HG03097 (cell line): ENCODE results near the gene MALRD1.

Experiments
- ATAC-seq: cut with Tn5 transposase; IDR thresholded peaks from one replicate; pipeline ENCODE4 v1.9.1; 2021; ENCODE audit not compliant: unreplicated experiment, low FRiP score

Gene MALRD1

DNA sequence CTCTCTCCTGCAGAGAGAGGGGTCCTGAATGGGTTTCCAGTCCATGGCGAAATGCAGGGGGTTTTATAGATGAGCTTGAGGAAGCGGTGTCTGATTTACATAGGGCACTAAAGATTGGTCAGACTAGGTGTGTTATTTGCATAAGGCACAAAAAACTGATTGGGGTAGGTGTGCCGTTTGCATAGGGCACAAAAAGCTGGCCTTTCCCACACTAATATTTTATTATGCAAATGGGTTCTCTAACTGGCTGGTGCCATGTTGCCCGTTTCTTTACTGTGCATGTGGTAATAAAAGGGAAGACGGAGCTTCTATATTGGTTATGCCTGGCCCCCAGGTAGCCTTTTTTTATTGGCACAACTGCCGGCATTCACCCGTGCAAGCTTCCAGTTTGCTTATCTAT lies 50.2 kb downstream of the MALRD1 start:
- ATAC-seq = no peak

DNA sequence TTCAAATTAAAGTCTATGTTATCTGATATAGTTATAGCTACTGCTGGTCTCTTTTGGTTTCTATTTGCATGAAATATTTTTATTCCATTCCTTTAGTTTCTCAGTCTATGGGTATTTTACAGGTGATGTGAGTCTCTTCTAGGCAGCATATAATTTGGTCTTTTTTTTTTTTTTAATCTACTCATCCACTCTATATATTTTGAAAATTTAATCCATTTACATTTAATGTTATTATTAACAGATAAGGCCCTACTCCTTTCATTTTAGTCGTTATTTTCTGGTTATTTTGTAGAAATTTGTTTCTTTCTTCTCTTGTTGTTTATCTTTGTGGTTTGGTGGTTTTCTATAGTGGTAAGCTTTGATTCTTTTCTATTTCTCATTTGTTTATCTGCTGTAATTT lies 58.8 kb downstream of the MALRD1 start:
- ATAC-seq = no peak

DNA sequence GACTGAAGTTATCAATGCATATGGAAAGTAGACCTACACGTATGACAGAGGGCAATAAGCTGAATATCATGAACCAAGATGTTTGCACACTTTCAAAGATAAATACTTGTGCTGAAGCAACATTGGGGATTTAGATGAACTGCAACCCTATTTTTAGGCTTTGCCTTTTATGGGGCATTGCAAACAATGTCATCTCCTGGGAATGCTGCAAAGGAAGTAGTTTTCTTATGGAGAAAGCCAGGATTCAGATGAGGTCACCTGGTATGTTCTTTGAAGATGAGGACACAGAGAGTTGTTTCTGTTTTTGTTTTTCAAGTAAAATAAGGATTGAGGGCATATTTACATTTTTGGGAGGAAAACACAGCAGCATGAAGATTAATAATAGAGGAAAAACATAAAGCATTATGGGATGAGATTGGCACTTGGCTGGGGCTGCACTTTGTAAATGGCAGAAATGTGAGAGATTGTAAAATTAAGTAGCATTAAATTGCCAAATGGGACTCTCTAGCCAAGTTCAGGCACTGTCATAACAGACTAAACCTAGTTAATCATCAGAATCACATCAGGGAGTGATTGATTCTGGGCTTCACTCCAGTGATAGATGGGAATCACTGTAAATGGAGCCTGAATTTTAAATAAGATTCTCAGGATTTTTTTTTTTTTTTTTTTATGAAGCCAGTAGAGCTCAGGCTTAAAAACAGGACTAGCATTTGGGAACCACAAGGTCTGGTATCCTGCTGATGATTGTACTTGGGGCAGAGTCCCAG lies 63.1 kb downstream of the MALRD1 start:
- no peak for ATAC-seq

DNA sequence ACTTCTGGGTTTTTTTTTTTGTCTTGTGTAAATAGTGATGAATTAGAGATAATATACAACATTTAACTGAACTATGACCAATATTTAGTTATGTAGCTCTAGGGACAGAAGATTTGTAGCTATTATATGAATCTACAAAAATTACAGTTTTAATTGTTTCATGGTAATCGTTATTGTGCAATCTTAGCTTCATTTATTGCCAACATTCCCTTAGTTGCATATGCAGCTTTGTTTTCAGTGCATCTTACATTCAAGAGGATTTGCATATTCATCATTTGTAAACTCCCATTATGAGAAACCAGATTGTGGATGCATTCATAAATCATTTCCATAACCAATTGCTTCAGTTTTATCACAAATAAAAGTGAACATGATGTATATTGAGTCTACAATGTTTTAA lies 68.8 kb downstream of the MALRD1 start:
- ATAC-seq = no peak

DNA sequence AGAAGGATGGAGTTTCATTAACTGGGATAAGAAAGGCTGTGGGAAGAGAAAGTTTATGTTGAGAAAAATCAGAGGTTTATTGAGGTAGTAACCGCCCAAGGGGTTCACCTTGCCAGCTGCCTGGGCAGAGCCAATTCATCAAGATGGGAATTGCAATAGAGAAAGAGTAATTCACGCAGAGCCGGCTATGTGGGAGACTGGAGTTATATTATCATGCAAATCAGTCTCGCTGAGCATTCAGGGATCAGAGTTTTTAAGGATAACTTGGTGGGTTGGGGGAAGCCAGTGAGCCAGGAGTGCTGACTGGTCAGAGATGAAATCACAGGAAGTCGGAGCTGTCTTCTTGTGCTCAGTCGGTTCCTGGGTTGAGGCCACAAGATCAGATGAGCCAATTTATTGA lies 70.6 kb downstream of the MALRD1 start:
- no peak for ATAC-seq

DNA sequence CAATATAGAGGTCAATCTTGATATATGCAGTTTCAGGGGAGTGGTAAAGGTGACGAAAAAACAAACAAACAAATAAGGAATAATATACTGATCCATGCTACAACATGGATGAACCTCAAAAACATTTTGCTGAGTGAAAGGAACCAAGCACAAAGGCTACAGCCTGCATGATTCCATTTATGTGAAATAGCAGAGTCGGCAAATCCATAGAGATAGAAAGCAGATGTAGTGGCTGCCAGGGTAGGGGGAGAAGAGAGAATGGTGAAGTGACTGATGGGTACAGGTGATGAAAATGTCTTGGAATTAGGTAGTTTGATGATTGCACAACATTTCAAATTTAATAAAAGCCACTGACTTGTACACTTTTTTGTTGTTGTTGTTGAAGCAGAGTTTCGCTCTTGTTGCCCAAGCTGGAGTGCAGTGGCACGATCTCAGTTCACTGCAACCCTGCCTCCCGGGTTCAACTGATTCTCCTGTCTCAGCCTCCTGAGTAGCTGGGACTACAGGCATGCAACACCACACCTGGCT lies 71.8 kb downstream of the MALRD1 start:
- ATAC-seq = no peak

DNA sequence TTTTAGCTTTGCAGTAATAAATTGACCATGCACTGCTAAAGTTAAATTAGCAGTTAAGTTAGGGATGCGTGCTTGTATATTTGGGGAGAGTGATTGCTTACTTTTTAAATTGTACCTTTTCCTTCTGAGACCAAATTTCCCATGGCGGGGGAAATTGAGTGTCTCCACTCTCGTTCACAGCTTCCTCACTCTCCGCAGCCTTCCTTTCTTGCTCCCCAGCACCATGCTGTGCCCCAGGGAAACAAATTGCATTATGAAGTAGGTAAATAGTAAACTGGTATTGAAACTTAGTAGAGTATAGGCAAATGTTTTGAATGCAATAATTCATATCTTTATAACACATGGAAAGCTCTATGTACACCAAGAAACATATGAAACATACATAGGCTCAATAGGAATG lies 85.4 kb downstream of the MALRD1 start:
- no peak for ATAC-seq

DNA sequence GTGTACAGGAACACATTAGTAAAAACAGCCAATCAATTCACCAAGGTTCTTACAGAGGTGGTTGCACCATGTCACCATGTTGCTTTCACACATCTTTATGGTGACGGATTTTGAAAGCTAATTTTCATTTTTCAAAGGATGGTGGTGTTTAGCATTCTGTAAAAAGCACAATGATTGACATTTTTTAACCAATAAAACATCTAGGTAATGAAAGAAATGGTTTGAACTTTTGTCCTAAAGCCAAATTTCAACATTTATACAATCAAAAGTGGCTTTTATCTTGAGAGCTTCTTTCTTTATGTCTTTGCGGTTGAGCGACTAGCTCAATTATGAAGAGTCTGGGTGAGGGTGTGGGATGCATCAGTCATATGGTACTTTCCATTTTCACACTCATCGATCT lies 94.4 kb downstream of the MALRD1 start:
- no peak for ATAC-seq

DNA sequence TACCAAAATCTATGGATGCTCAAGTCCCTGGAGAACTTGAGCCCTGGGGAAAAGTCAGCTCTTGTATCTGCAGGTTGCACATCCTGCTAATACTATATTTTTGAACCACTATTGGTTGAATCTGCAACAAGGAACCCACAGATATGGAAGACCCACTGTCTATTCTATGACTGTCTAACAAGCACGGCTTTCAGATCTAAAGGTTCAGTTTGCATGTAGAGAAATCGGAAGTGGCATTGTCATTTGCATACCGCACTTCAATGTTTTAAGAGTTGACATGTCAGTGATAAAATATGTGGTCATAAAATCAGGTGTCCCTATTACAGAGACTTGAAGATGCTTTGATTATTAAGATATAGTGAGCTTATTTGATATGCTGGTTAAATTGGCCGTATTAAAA lies 95.6 kb downstream of the MALRD1 start:
- no peak for ATAC-seq

DNA sequence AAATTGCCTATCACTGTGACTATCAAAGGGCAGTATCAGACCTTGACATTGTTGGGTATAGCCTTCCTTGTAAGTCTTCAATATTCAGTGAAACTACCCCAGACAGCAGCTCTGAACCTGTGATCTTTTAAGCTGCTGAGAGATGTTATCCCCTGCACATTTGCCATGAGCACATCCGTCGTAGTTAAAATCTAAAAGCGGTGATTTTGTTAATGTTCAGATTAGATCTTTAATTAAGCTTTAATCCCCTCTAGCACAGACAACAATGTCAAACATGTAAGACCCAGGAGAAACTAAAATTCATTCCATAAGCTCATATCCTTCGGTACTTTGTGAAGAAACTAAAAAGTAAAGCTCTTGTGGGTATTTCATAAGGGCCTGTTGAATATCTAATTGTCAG lies 105.8 kb downstream of the MALRD1 start:
- no peak for ATAC-seq

DNA sequence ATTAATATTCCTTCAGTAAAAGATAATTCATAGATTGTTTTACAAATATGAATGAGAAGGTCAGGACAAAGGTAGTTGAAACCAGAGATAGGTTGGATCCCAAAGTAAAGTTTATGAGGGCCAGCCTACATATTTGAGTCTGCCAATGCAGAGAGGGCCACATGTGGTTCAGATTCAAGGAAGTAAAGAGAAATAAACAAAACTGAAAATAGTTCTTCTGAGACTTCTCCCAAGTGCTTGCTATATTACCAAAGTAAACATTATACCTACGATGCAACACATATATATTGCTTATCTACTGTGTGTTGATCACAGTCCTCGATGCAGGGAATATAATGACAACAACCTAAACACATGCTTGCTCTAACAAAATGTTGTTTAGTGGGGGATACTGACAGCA lies 109.8 kb downstream of the MALRD1 start:
- ATAC-seq = no peak

DNA sequence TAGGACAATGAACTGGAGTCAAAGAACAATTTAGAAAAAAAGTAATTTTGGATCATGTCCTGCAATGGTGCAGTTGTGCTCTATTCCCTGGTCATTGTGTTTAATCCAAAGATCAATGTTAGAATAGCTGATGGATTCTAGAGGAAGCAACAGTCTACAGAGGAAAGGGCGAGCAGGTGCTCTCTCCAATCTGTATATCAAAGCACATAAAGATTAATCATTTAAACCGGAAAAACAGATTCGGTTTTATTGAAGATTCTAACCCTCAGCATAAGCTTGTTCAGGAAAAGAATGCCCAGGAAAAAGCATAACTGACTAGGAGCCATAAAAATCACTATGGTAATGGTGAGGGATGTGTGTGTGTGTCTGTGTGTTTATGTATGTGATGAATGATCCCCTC lies 110.3 kb downstream of the MALRD1 start:
- ATAC-seq = no peak

DNA sequence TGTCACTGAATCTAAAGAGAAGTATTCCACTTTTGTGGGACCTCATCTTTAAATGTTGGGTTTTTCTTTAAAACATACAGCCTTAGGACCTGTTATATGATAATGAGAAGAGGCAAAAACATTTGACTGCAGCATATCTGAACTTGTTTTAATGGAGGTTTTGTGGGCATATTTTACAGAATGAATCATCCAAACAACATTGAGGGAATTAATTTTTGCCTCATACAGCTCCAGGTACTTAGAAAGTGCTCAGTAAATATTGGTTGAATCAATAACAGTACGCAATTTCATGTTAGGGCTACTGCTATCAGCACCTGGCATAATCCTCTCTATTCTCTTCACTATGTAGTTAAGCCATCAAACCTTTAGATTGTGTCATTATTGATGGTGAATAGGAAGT lies 115.9 kb downstream of the MALRD1 start:
- no peak for ATAC-seq

DNA sequence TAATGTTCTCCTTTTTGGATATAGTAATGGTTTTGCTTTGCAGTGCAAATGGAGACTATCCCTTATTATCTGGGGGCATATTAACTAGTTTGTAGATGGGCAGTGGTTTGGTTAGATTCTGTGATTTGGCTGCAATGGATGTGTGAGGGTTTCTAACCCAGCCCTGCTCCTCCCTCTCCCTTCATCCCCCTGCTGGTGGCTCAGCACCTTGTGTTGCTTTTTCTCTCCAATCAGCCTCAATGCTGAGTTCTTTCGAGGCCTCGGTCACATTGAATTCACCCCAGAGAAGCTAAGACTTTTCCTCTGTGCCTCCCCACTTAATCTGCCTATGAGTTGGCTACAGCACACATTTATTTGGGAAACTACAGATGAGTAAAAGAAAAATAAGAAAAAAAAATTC lies 120.0 kb downstream of the MALRD1 start:
- ATAC-seq = no peak

DNA sequence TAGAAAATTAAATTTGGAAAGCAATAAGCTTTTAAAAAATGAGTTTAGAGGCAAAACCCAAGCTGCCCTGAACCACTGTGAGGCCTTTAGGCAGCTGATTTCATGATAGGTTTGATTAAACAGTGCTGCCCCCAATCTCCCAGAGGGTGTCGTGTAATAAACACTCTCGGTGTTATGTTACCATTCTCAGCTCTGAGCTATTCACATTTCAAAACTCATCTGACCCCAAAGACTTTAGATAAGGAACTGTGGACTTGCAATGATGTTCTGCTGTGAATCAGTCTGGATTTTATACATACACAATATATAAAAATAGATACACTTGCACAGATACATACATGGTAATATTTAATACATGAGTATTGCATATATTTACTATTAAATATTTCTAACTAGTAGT lies 120.4 kb downstream of the MALRD1 start:
- no peak for ATAC-seq

DNA sequence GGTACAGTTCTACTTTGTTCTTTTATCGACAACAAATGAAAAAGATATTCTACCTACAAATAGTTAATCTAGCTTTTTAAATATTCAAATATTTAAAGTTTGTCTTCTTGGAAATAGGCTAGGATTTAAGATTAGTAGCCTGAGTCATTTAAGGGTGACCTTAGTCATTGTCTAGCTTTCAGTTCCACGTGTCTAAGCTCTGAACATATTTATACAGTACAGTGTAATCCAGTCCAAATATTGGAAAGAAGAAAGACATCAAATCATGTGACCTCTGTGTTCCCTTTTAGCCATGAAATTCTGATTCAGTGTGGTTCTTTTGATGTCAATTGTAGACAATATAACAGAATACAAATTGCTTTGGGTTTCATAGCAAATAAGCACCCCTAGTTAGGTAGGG lies 121.1 kb downstream of the MALRD1 start:
- no peak for ATAC-seq

DNA sequence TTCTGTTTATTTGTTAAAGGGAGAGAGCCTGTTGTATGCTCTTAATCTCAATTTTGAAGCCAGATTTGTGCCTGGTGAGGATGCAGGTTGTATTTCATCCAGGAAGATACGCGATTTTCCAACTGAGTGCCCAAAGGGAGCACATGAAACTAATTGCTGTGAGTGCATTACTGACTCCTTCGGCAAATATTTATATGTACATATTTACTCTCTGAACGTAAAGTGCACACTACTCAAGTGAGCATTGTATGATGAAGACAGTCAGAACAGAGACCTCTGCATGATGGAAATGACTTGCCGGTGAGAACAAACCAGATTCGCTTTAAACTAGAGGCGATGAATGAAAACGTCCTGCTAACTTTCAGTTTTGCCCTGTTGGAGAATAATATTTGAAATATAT lies 130.1 kb downstream of the MALRD1 start:
- ATAC-seq = no peak

DNA sequence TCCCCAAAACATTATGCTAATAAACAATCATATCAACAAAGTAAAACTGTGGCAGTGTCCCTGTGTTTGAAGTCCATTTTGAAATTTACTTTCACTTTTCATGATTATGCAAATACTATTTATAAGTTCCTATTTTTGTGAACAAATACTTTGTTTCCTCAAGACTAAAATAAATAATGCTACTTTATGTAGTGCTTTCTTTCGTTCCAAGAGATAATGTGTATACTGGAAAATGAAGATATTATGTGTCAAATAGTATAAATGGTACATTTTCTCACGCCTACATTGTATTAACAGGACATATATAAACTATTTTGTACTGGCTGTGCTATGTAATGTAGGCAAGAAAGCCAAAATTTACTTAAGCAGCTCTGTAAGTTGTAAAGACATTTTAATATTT lies 136.3 kb downstream of the MALRD1 start:
- no peak for ATAC-seq

DNA sequence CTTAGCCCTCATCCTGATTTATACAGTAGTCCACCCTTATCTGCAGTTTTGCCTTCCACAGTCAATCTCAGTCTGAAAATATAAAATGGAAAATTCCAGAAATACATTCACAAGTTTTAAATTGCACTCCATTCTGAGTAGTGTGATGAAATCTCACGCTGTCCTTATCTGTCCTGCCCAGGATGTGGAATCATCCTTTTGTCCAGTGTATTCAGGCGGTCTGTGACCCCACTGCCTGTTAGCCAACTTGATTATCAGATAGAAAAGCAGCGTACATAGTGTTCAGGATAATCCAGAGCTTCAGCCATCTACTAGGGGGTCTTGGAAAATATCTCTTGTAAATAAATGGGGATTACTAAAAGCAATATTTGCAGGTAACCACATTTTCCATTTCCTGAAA lies 146.3 kb downstream of the MALRD1 start:
- no peak for ATAC-seq

DNA sequence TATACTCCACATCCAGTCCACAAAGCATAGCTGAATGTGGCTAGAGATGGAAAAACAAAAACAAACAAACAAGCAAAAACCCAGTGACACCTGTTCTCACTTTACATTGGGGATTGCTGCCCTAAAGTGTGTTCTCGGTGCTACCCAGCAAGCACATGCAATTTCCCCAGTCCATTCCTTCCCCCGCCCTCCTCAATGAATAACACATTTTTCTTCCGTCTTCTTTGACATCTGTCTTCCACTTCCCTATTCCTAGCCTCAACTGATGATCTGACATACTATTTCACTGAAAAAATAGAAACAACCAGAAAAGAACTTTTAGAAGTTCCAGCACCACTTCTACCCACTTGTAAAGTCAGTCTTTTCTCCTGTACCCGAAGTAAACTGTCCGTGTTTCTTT lies 147.1 kb downstream of the MALRD1 start:
- ATAC-seq = no peak

DNA sequence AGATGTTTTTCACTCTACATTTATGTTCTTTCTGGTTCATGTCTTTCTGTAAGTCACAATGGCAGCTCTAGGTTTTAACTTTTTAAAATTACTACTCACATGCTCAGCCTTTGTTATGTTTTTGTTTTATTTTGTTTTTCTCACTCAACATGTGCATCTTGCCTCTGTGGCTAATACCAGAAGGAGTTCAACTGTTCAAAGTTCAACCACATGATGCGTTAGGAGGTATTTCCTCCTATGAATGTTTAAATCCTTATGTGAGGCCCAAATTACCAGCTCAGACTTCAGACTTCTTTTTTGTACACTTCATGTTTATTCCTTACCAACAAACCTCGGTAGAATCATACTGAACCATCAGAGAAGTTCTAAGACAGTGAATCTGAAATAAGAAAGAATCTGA lies 151.6 kb downstream of the MALRD1 start:
- ATAC-seq = no peak

DNA sequence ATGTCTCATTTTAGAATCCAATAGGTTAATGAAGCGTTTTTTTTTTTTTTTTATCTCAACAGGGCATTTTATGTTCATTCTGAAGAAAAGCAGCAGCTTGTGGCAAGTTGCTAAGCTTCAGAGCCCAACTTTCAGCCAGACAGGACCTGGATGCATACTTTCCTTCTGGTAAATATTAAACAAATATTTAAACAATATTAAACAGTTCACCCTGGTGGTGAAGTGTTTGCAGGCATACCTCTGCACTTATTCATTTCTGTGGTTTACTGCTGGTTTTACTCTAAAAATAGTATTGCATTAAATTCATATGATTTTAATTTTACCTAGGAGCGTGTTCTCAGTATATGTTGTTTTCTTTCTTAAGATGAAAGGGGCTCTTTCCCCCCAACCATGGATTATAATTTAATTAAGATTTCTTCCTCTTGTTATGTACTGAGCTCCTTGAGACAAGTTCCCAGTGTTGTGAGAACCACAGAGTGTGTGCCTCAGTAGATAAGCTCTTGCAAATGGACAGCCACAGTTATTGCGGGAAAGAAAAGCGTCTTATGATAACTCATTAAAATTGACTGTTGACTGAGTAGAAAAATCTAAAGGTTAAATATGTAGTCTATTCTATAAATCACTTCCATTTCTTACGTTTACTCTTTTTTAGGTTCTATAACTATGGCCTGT lies 155.8 kb downstream of the MALRD1 start:
- no peak for ATAC-seq
